ENCODE data around the gene ANKS1A.
"Not testable (repeated sequence)": the region's sequence is repeated elsewhere in the genome, so short reads cannot be mapped to it uniquely, and the experiment has no call there.

The ANKS1A gene

GRCh38 chr6:34961082-34961481, 72.0 kb downstream of the ANKS1A start:
- DNase-seq: no peak

GRCh38 chr6:34961574-34961973, 72.5 kb downstream of the ANKS1A start:
- DNase-seq: no peak

GRCh38 chr6:34964564-34964963, 75.5 kb downstream of the ANKS1A start:
- DNase-seq: no peak

DNA sequence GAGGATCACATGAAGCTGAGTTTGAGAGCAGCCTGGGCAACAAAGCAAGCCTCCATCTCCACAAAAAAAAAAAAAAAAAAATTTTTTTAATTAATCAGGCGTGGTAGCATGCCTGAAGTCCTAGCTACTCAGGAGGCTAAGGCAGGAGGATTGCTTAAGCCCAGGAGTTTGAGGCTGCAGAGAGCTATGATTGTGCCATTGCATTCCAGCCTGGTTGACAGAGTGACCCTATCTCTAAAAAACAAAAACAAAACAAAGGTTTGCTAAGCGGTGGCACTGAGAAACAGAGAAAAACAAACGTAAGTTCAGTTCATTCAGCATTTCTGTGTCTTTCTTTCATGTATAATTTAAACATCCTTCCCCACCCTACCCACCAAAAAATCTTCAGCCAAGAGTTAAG, 78.4 kb downstream of the ANKS1A start:
- DNase-seq: no peak

GRCh38 chr6:34969662-34970265, 80.7 kb downstream of the ANKS1A start:
- no peak for DNase-seq

DNA sequence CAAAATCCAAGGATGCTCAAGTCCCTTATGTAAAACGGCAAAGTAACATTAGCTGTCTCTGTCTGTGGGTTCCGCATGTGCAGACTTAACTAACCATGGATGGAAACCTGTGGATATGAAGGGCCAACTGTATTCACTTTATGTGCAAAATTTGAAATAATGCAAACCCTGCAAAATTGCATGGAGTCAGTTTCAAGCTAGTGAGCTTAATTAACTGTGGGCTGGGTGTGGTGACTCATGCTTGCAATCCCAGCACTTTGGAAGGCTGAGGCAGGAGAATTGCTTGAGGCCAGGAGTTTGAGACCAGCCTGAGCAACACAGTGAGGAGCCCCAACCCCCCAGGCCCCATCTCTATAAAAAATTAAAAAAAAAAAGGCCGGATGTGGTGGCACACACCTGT, 81.4 kb downstream of the ANKS1A start:
- DNase-seq: no peak

DNA sequence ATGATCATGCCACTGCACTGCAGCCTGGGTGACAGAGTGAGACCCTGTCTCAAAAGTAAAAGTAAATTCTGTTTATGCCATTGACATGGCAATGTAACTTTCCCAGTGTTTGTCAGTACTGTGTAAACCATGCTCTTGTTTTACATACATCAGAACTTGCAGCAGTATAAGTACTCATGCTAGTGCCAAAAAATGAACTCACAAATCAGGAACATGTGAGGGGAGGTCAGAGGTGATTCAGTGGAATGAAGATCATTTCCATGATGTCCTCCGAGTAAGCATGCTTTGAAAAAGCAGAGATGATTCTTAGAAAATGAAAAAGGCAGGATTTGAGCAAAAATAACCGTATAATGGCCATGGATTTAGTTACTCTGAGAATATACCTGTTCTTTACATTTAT, 81.9 kb downstream of the ANKS1A start:
- no peak for DNase-seq

DNA sequence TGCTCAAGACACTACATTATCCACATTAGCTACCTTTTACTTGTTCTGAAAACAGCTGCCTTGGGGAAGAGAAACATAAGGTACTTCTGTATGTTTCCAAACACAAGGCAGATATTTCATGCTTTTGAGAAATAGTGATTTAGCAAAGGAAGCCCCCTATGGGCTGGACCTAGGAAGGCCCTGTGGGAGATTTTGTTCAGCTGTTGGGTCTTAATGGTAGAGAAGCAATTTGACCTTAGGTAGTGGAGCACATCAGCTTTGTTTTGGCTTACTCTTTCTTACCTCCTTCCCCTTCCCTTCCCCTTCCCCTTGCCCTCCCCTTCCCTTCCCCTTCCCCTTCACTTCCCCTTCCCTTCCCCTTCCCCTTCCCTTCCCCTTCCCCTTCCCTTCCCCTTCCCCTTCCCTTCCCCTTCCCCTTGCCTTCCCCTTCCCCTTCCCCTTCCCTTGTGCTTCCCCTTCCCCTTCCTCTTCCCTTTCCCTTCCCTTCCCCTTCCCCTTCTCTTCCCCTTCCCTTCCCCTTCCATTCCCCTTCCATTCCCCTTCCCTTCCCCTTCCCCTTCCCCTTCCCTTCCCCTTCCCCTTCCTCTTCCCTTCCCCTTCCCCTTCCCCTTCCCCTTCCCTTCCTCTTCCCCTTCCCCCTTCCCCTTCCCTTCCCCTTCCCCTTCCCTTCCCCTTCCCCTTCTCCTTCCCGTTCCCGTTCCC, 84.6 kb downstream of the ANKS1A start:
- no peak for DNase-seq

DNA sequence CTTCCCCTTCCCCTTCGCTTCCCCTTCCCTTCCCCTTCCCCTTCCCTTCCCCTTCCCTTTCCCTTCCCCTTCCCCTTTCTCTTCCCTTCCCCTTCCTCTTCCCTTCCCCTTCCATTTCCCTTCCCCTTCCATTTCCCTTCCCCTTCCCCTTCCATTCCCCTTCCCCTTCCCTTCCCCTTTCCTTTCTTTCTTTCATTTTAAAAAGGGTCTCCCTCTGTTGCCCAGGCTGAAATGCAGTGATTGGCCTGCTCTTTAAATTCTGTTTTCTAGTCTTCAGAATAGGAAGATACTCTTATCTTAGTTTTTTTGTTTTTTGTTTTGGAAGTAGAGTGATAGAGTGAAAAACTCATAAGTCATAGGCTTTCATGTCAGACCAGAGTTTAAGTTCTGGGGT, 85.2 kb downstream of the ANKS1A start:
- DNase-seq: no peak

DNA sequence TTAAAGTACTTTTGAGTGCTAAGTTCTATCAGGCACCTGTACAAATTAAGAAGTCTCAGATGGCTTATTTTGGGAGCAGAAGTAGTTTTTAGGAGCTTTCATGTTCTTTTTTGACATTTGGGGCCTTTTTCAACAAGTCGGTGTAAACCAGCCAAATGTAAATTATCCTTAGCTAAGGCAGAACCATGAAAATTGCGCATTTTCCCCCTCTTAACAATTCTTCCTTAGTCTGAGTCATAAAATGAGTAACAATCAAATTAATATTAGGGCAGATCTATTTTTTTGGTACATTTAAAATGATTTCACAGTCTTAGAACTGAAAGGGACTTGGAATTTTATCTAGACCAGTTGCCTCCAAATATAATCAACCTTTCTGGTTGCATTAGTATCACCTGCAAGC, 87.2 kb downstream of the ANKS1A start:
- no peak for DNase-seq

DNA sequence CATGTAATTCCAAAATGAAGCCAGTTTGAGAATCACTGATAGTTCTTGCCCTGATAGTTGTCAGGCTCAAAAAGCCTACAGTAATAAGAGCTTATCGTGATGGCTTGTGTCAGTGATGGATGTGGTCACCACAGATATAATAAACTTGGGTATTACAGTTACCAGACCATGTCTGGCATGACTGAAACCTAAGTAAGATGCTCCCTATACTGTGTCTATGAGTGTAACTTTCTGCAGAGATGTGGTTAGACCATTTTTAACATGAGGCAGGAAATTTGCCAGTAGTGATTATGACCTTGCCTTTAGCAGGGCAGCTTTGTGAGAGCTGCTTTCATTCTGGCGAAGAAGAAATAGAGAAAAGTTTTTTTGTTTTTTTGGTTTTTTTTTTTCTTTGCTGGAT, 90.2 kb downstream of the ANKS1A start:
- no peak for DNase-seq

GRCh38 chr6:34979994-34980393, 90.9 kb downstream of the ANKS1A start:
- DNase-seq: no peak

DNA sequence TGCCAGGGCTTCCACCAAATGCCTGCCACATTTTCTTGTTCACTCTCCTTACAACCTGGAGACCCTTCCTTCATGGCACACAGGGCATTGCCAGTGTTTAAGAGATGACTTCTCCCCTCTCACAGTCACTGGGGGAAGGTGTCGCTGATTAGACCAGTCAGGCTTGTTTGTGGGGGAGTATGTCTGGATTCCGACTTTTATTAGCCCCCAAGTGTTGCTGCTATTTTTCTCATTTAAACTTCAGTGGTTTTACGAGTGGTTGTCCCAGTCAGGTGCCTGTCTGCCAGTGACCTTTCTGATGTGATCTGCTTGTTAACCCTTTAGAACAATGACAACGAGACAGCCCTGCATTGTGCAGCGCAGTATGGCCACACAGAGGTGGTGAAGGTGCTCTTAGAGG, 92.3 kb downstream of the ANKS1A start:
- no peak for DNase-seq

GRCh38 chr6:34981951-34982350, 92.9 kb downstream of the ANKS1A start:
- DNase-seq: no peak

GRCh38 chr6:34982424-34982852, 93.4 kb downstream of the ANKS1A start:
- DNase-seq: peak; percentile 9

DNA sequence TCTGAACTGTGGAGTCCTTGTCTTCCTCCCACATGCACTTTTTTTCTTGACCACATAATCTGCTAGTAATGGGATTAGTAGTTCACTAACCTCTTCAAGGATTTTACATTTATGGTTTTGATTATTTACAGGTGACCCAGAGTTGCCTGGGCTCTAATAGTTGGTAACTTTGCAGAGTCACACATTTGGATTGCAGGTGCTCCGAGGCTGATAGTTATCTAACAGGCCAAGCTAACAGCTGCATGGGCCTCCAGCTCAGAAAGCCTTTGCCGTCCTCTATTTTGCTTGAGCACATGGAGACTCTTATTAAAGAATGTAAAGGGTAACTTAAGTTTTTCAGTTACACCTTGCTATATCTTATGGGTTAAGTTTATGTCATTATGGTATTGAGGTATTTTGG, 95.4 kb downstream of the ANKS1A start:
- DNase-seq: no peak

DNA sequence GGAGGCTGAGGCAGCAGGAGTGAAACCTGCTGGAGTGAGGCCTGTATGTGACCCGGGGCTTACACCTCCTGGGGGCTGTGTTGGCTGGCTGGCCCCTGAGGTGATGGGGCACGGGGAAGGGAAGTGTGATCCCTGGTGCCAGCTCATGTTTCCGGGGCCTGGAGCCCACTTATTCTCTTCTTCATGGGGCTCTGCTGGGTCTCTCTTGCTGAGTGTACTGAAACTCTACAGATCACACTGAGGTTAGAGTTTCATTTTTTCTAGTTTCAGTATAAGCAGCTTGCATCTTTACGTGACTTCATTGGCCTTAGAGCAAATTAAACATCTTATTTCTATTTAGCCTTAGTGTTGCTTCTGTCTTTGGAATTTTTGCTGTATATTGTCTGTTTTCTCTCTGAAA, 96.2 kb downstream of the ANKS1A start:
- DNase-seq: no peak

GRCh38 chr6:34986845-34987246, 97.8 kb downstream of the ANKS1A start:
- peak; percentile 52 for DNase-seq

GRCh38 chr6:34987506-34987905, 98.5 kb downstream of the ANKS1A start:
- no peak for DNase-seq

DNA sequence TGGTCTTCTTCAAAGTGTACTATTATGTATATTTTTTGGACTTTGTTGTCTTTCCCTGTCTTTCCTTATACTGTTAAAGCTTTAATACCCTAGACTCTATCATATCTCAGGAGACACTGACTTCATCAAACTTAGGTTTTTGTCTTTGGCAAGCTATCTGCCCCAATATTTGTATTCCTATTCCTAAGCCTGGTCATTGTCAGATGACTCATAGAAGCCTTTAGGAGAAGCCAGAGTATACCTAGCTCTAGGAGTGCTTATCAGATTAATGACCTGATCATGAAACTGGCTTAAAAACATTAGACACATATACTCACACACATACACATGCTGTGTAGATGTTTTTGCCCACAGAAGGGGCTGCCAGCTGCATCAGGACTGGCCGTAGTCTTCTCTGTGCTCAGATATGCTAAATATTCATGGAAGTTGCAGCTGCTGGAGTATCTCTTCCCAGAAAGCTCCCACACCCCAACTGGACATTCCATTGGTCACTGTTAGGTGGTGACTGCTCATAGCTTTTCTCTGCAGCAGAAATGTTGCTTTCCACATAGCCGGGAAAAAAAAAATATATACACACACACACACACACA, 102.0 kb downstream of the ANKS1A start:
- DNase-seq: no peak

- DNase-seq: no peak
Measured at GRCh38 chr6:34992376-34992775, 103.3 kb downstream of the ANKS1A start.

- no peak for DNase-seq
Measured at GRCh38 chr6:34993213-34993612, 104.2 kb downstream of the ANKS1A start.

- no peak for DNase-seq
Measured at GRCh38 chr6:34994693-34995092, 105.6 kb downstream of the ANKS1A start.

- DNase-seq: not testable (repeated sequence)
Measured at GRCh38 chr6:34998417-34998816, 109.4 kb downstream of the ANKS1A start.

- not testable (repeated sequence) for DNase-seq
Measured at GRCh38 chr6:34999153-34999552, 110.1 kb downstream of the ANKS1A start.

Data from RPMI8226 (cell line).